ENCODE data around the gene LSM10.

DNA sequence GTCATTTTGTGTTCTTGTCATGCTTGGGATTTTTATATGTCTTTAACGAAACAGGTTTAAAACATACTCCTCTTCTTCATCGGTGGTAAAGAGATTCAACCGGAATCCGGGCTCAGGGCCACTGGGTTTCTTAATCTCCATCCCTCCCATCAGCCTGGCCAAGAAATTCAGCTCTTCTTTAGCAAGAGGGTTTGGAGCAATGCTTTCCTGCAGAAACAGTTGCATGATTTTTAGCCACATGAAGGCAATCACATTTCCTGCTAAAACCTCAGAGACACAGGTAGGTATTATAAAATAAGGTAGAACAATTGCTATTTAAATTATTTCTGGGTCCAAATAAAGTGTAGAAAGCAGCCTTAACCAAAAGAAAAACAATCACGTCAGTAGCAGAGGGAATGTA lies 22.7 kb upstream of the LSM10 start:
- TF ChIP-seq ZNF274 (IDR thresholded peaks at IDR 0.05; ENCODE audit: borderline replicate concordance, low read depth, low read length) (no peak), ZNF282 (CRISPR knock-in tag; IDR thresholded peaks at IDR 0.05) (no peak), FOXK2 (conservative IDR thresholded peaks at IDR 0.05 in 1 of 2, IDR thresholded peaks at IDR 0.05 in 1 of 2; ENCODE audit: low read depth in 2 of 2) (no peak)

Measured in K562 (cell line).